ENCODE results near the gene NRK.

DNA sequence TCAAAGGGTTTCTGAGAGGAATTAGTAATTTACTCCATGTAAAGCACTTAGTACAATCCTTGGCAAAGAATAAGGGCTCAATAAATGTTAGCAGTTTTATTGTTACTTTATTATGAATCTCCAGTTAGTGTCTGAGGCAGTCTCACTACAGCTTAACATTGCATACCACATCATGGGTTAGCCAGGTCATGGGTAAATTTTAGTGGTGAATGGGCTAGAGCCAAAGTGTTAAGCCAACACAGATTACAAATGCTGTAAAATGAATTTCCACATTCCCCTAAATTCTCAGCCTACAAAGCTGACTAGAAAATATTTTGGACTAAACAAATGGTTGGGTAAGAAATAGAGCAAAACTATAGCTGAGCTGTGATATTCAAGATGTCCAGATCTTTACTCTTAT lies 72.4 kb downstream of the NRK start:
- TF ChIP-seq ZNF292 (tag by site-specific recombination; IDR thresholded peaks at IDR 0.05; ENCODE audit: borderline replicate concordance, low read depth) (no peak), ZNF394 (tag by site-specific recombination; IDR thresholded peaks at IDR 0.05; ENCODE audit: borderline replicate concordance) (no peak), ZNF423 (tag by site-specific recombination; IDR thresholded peaks at IDR 0.05) (no peak), ZNF777 (tag by site-specific recombination; IDR thresholded peaks at IDR 0.05; ENCODE audit: borderline replicate concordance) (no peak), SCRT2 (tag by site-specific recombination; IDR thresholded peaks at IDR 0.05) (no peak), YY1 (tag by site-specific recombination; IDR thresholded peaks at IDR 0.05) (no peak), ZNF530 (tag by site-specific recombination; IDR thresholded peaks at IDR 0.05; ENCODE audit: low read depth) (no peak), SP3 (tag by site-specific recombination; IDR thresholded peaks at IDR 0.05) (no peak)
- TF ChIP-seq, protein P1, sequence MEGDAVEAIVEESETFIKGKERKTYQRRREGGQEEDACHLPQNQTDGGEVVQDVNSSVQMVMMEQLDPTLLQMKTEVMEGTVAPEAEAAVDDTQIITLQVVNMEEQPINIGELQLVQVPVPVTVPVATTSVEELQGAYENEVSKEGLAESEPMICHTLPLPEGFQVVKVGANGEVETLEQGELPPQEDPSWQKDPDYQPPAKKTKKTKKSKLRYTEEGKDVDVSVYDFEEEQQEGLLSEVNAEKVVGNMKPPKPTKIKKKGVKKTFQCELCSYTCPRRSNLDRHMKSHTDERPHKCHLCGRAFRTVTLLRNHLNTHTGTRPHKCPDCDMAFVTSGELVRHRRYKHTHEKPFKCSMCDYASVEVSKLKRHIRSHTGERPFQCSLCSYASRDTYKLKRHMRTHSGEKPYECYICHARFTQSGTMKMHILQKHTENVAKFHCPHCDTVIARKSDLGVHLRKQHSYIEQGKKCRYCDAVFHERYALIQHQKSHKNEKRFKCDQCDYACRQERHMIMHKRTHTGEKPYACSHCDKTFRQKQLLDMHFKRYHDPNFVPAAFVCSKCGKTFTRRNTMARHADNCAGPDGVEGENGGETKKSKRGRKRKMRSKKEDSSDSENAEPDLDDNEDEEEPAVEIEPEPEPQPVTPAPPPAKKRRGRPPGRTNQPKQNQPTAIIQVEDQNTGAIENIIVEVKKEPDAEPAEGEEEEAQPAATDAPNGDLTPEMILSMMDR (tag by site-specific recombination; IDR thresholded peaks at IDR 0.05), result no peak
- TF ChIP-seq, protein P2, sequence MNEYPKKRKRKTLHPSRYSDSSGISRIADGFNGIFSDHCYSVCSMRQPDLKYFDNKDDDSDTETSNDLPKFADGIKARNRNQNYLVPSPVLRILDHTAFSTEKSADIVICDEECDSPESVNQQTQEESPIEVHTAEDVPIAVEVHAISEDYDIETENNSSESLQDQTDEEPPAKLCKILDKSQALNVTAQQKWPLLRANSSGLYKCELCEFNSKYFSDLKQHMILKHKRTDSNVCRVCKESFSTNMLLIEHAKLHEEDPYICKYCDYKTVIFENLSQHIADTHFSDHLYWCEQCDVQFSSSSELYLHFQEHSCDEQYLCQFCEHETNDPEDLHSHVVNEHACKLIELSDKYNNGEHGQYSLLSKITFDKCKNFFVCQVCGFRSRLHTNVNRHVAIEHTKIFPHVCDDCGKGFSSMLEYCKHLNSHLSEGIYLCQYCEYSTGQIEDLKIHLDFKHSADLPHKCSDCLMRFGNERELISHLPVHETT (tag by site-specific recombination; IDR thresholded peaks at IDR 0.05), result no peak

Measured in HEK293 (cell line).